ENCODE results near the gene LRRC4B. TPM values are rescaled to one million over a fixed set of nuclear protein-coding genes. Genes with fewer than 3 reads are reported as not detected.
"Not testable (repeated sequence)": the region's sequence is repeated elsewhere in the genome, so short reads cannot be mapped to it uniquely, and the experiment has no call there.

LRRC4B gene
- polyA plus RNA-seq (2013, experiment 1 of 2; ENCODE audit: insufficient read length): 0.19 TPM
- polyA plus RNA-seq (2013, experiment 2 of 2; ENCODE audit: insufficient read length): 0.18 TPM

GRCh38 chr19:50567882-50568727 is at the start of gene LRRC4B:
Gene LRRC4B (minus strand): TSS chr19:50568435. CDS start chr19:50548838, 19,597 bp downstream.
- no peak for DNase-seq

- not testable (repeated sequence) for DNase-seq
Measured at GRCh38 chr19:50612504-50613404, 44.5 kb upstream of the LRRC4B start.

- peak; percentile 69 for DNase-seq
Measured at GRCh38 chr19:50607874-50608785, 39.9 kb upstream of the LRRC4B start.

GRCh38 chr19:50607388-50607787 is 39.2 kb upstream of the LRRC4B start:
- DNase-seq: no peak

- not testable (repeated sequence) for DNase-seq
Measured at GRCh38 chr19:50606059-50606836, 38.0 kb upstream of the LRRC4B start.

GRCh38 chr19:50604264-50605073 is 36.2 kb upstream of the LRRC4B start:
- DNase-seq: not testable (repeated sequence)

GRCh38 chr19:50602935-50603334 is 34.7 kb upstream of the LRRC4B start:
- DNase-seq: no peak

- DNase-seq: no peak
Measured at GRCh38 chr19:50602496-50602895, 34.3 kb upstream of the LRRC4B start.

GRCh38 chr19:50602089-50602422 is 33.8 kb upstream of the LRRC4B start:
- no peak for DNase-seq

GRCh38 chr19:50601407-50602088 is 33.3 kb upstream of the LRRC4B start:
- DNase-seq: no peak

- DNase-seq: no peak
Measured at GRCh38 chr19:50599427-50599826, 31.2 kb upstream of the LRRC4B start.

- DNase-seq: no peak
Measured at GRCh38 chr19:50590191-50590590, 22.0 kb upstream of the LRRC4B start.

GRCh38 chr19:50581795-50582660 is 13.8 kb upstream of the LRRC4B start:
- not testable (repeated sequence) for DNase-seq

GRCh38 chr19:50580970-50581634 is 12.9 kb upstream of the LRRC4B start:
- DNase-seq: no peak

GRCh38 chr19:50580240-50580639 is 12.0 kb upstream of the LRRC4B start:
- DNase-seq: no peak

GRCh38 chr19:50576769-50577168 is 8.5 kb upstream of the LRRC4B start:
- DNase-seq: not testable (repeated sequence)

- no peak for DNase-seq
Measured at GRCh38 chr19:50573741-50574461, 5.7 kb upstream of the LRRC4B start.

GRCh38 chr19:50570997-50571396 is 2.8 kb upstream of the LRRC4B start:
- no peak for DNase-seq

Data from fibroblast of skin of back (primary cell).